Left colon (tissue), 2 donors: ENCODE measurements around the gene MPV17L2. TPM values are rescaled to one million over a fixed set of nuclear protein-coding genes. Genes with fewer than 3 reads are reported as not detected.

ENCODE experiments used
- ATAC-seq: fragments of 200-7000 bp; cut with Tn5 transposase; one replicate; pipeline ENCODE4 v1.9.1; 2020; ENCODE audit warnings: mild to moderate bottlenecking, moderate library complexity
- DNase-seq, 2 donors: peaks; one replicate each; pipeline ENCODE4 v3.0.0-alpha.2; 2020
- intact Hi-C, 2 donors: fragments of 100-400 bp; cut with DNase I in 1 of 2; cut with micrococcal nuclease in 1 of 2; formaldehyde crosslinking; loops; one replicate each; pipeline versions ENCODE4 v1.11.2 to v1.14.0; 2022; cut with DNase I, micrococcal nuclease
- total RNA-seq, 2 donors: library from RNA; stranded (reverse); fragmentation: NEBNext Ultra II Directional; extraction: Animal tissue kit (Norgen Biotek cat#: 25700); gene quantifications; one replicate each; pipeline ENCODE4 v1.2.1, GENCODE V29; 2021
- donor health status: DM: no; HTN: no; CAD: no.
- donor health status: DM: yes; HTN: yes; CAD: no.

Gene MPV17L2
- total RNA-seq, 2 donors from 2014 or later, result 9.9 to 15.4 TPM

GRCh38 chr19:18224525-18225354 is 31.7 kb downstream of the MPV17L2 start:
- DNase-seq, result peak; percentile 97 to 99
- intact Hi-C loops, result no loop called here
- peak; percentile 98 for ATAC-seq

- ATAC-seq, result no peak
- intact Hi-C loops, result no loop called here
- no peak for DNase-seq
These were observed 32.3 kb downstream of the MPV17L2 start for GRCh38 chr19:18225355-18225701.

- DNase-seq, result no peak
- no peak for ATAC-seq
- intact Hi-C loops, result no loop called here
These were observed 32.9 kb downstream of the MPV17L2 start, which contains the start of gene PDE4C for GRCh38 chr19:18225702-18226468. TSS of gene PDE4C (minus strand) at chr19:18226438. CDS start at chr19:18226415, 23 bp downstream.

- ATAC-seq, result no peak
- no peak for DNase-seq
- intact Hi-C loops, result no loop called here
These were observed 34.1 kb downstream of the MPV17L2 start for GRCh38 chr19:18226956-18227780.

GRCh38 chr19:18227781-18228271 is 34.8 kb downstream of the MPV17L2 start:
- no peak for DNase-seq
- intact Hi-C loops, result no loop called here
- no peak for ATAC-seq

- DNase-seq, result no peak
- no peak for ATAC-seq
- intact Hi-C loops, result no loop called here
These were observed 36.5 kb downstream of the MPV17L2 start for GRCh38 chr19:18229474-18229873.

GRCh38 chr19:18229915-18230314 is 36.9 kb downstream of the MPV17L2 start:
- intact Hi-C loops, result no loop called here
- no peak for ATAC-seq
- no peak for DNase-seq

- ATAC-seq, result no peak
- DNase-seq, result no peak
- intact Hi-C loops, result no loop called here
These were observed 38.1 kb downstream of the MPV17L2 start for GRCh38 chr19:18230941-18231734.

GRCh38 chr19:18231775-18232174 is 38.8 kb downstream of the MPV17L2 start:
- intact Hi-C loops, result no loop called here
- ATAC-seq, result no peak
- no peak for DNase-seq

- ATAC-seq (peak; percentile 22), DNase-seq (no peak)
- intact Hi-C loops, result no loop called here
These were observed 39.7 kb downstream of the MPV17L2 start for GRCh38 chr19:18232540-18233223.

GRCh38 chr19:18233224-18233825 is 40.3 kb downstream of the MPV17L2 start:
- intact Hi-C loops, result no loop called here
- DNase-seq (peak in 1 of 2 donors; percentile 67), ATAC-seq (peak; percentile 73)

- DNase-seq, result no peak
- no peak for ATAC-seq
- intact Hi-C loops, result no loop called here
These were observed 41.2 kb downstream of the MPV17L2 start for GRCh38 chr19:18234194-18234593.

- ATAC-seq, result no peak
These were observed 46.3 kb downstream of the MPV17L2 start for GRCh38 chr19:18239303-18239702.

GRCh38 chr19:18245297-18245696 is 52.3 kb downstream of the MPV17L2 start:
- intact Hi-C loops, result no loop called here
- no peak for ATAC-seq
- DNase-seq, result no peak

More at GRCh38 chr19:18239303-18239702, 46.3 kb downstream of the MPV17L2 start:
- intact Hi-C loops, result no loop called here
- DNase-seq, result no peak
